Measurements from ENCODE around the gene MZF1. TPM values are rescaled to one million over a fixed set of nuclear protein-coding genes. Genes with fewer than 3 reads are reported as not detected.

MZF1 gene
- total and polyA plus RNA-seq, 4 donors: 4.9 to 21.1 (median 8.8) TPM

DNA sequence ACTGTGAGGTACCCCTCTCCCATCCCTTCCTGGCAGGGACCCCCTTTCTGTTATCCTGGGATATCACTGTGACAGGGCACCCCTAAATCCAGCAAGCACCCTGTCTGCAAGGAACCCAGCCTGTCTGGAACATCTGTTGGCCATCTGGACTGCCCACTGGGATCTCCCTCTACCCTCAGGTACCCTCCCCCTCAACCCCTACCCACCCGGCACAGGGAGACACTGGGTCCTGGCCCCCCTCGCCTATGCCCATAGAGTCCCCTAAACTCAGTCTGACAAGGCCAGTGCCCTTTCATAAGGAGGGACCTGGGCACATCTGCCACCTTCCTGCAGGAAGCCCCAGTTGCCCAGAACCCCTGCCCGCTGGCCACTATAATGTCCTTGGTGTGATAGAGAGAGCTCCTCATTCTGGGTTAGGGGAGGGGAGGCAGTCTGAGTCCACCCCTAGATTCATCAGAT, 58.5 kb downstream of the MZF1 start:
- no peak for TF ChIP-seq RAD21 (IDR thresholded peaks at IDR 0.05)
- TF ChIP-seq FOXA1 (IDR thresholded peaks at IDR 0.05): no peak
- TF ChIP-seq JUND (IDR thresholded peaks at IDR 0.05): no peak
- TF ChIP-seq HNF4G (IDR thresholded peaks at IDR 0.05): no peak
- no peak for TF ChIP-seq GABPA (IDR thresholded peaks at IDR 0.05 in 1 of 2, conservative IDR thresholded peaks at IDR 0.05 in 1 of 2)
- TF ChIP-seq, protein P1, sequence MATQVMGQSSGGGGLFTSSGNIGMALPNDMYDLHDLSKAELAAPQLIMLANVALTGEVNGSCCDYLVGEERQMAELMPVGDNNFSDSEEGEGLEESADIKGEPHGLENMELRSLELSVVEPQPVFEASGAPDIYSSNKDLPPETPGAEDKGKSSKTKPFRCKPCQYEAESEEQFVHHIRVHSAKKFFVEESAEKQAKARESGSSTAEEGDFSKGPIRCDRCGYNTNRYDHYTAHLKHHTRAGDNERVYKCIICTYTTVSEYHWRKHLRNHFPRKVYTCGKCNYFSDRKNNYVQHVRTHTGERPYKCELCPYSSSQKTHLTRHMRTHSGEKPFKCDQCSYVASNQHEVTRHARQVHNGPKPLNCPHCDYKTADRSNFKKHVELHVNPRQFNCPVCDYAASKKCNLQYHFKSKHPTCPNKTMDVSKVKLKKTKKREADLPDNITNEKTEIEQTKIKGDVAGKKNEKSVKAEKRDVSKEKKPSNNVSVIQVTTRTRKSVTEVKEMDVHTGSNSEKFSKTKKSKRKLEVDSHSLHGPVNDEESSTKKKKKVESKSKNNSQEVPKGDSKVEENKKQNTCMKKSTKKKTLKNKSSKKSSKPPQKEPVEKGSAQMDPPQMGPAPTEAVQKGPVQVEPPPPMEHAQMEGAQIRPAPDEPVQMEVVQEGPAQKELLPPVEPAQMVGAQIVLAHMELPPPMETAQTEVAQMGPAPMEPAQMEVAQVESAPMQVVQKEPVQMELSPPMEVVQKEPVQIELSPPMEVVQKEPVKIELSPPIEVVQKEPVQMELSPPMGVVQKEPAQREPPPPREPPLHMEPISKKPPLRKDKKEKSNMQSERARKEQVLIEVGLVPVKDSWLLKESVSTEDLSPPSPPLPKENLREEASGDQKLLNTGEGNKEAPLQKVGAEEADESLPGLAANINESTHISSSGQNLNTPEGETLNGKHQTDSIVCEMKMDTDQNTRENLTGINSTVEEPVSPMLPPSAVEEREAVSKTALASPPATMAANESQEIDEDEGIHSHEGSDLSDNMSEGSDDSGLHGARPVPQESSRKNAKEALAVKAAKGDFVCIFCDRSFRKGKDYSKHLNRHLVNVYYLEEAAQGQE (IDR thresholded peaks at IDR 0.05): no peak
- TF ChIP-seq, protein P2, sequence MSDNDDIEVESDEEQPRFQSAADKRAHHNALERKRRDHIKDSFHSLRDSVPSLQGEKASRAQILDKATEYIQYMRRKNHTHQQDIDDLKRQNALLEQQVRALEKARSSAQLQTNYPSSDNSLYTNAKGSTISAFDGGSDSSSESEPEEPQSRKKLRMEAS (IDR thresholded peaks at IDR 0.05): no peak
- no peak overlapping the region for H3K9ac ChIP-seq (ENCODE audit: low read depth in 1 of 2, low read length in 2 of 2)
- H3K27me3 ChIP-seq (ENCODE audit: control insufficient read depth in 4 of 4, insufficient read depth in 4 of 4, low read length in 3 of 4): no peaks in the 10 kb centered on the region
- no peak for DNase-seq (ENCODE audit: low spot score)
- peak overlapping the region in 2 of 3 donors; percentile 42 to 45 for H3K4me3 ChIP-seq (ENCODE audit: low read depth in 1 of 3, low read length in 3 of 3)
- H3K27ac ChIP-seq (ENCODE audit: low read depth in 1 of 2, low read length in 2 of 2): no peak overlapping the region
- H3K9me3 ChIP-seq (ENCODE audit: control insufficient read depth in 4 of 4, low read length in 3 of 4): no peaks in the 10 kb centered on the region
- H3K36me3 ChIP-seq (ENCODE audit: control insufficient read depth in 4 of 4, insufficient read depth in 3 of 4, low read depth in 1 of 4, low read length in 3 of 4): peaks cover 0 to 9% (median 3%) of the 10 kb centered on the region in 4 donors
- 71% methylated on average over 3 of the region's 3 CpGs for WGBS
- peaks cover 16 to 76% (median 49%) of the 10 kb centered on the region in 4 donors for H3K4me1 ChIP-seq (ENCODE audit: control insufficient read depth in 4 of 4, insufficient read depth in 4 of 4, low read length in 3 of 4)

DNA sequence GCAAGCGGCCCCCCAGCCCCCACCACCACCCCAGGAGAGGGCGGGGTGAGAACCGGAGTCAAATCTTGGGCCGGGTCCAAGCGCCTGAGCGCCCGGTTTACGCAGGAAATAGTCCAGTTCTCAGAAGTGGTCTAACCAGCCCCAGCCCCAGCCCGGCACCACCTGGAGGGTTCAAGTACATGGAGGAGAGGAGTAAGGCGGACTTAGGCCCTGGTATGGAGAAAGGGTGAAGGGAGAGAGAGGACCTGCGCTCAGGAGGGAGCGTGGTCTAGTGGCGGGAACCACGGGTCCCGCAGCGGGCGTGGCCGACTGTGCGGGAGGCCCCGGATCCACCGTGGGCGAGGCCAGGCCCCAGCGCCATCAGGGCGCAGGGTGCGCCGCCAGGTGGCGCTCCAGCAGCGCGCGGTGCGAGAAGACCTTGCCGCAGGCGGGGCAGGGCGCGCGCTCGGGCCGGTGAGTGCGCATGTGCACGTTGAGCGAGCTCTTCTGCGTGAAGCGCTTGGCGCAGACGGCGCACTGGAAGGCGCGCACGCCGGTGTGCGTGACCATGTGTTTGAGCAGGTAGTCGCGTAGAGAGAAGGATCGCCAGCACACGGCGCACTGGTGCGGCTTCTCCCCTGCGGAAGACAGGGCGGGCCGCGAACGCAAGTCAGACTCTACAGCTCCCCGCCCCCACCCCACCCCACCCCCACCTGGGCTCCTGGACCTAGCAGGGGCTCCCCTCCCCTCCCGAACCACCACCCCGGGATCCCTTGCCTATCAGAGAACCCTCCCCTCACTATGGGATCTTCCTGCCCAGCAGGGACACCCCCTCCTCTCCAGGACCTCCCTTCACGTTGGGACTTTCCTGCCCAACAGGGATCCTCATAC, 59.2 kb downstream of the MZF1 start:
- H3K27ac ChIP-seq (ENCODE audit: low read depth in 1 of 2, low read length in 2 of 2): peak overlapping the region; percentile 75 to 86
- peak; percentile 94 for DNase-seq (ENCODE audit: low spot score)
- no peaks in the 10 kb centered on the region for H3K9me3 ChIP-seq (ENCODE audit: control insufficient read depth in 4 of 4, low read length in 3 of 4)
- 6% methylated on average over 66 of the region's 66 CpGs for WGBS
- peaks cover 0 to 9% (median 3%) of the 10 kb centered on the region in 4 donors for H3K36me3 ChIP-seq (ENCODE audit: control insufficient read depth in 4 of 4, insufficient read depth in 3 of 4, low read depth in 1 of 4, low read length in 3 of 4)
- TF ChIP-seq HNF4G (IDR thresholded peaks at IDR 0.05) (no peak), RXRA (IDR thresholded peaks at IDR 0.05) (peak in 1 of 2 donors; percentile 14), GABPA (IDR thresholded peaks at IDR 0.05 in 1 of 2, conservative IDR thresholded peaks at IDR 0.05 in 1 of 2) (no peak), EGR1 (IDR thresholded peaks at IDR 0.05; ENCODE audit: low read depth in 2 of 2) (no peak), FOXA2 (IDR thresholded peaks at IDR 0.05) (no peak), FOXA1 (IDR thresholded peaks at IDR 0.05) (no peak), YY1 (IDR thresholded peaks at IDR 0.05) (no peak), TAF1 (conservative IDR thresholded peaks at IDR 0.05) (no peak), HNF4A (conservative IDR thresholded peaks at IDR 0.05) (peak in 1 of 2 donors; percentile 5), JUND (IDR thresholded peaks at IDR 0.05) (no peak), SP1 (IDR thresholded peaks at IDR 0.05) (peak; percentile 33), RAD21 (IDR thresholded peaks at IDR 0.05) (peak; percentile 64 to 80), NR2F2 (IDR thresholded peaks at IDR 0.05) (no peak)
- TF ChIP-seq, protein P3, sequence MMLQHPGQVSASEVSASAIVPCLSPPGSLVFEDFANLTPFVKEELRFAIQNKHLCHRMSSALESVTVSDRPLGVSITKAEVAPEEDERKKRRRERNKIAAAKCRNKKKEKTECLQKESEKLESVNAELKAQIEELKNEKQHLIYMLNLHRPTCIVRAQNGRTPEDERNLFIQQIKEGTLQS (IDR thresholded peaks at IDR 0.05): no peak
- TF ChIP-seq, protein P1 (IDR thresholded peaks at IDR 0.05): no peak
- TF ChIP-seq, protein P2 (IDR thresholded peaks at IDR 0.05): no peak
- TF ChIP-seq, protein P4, sequence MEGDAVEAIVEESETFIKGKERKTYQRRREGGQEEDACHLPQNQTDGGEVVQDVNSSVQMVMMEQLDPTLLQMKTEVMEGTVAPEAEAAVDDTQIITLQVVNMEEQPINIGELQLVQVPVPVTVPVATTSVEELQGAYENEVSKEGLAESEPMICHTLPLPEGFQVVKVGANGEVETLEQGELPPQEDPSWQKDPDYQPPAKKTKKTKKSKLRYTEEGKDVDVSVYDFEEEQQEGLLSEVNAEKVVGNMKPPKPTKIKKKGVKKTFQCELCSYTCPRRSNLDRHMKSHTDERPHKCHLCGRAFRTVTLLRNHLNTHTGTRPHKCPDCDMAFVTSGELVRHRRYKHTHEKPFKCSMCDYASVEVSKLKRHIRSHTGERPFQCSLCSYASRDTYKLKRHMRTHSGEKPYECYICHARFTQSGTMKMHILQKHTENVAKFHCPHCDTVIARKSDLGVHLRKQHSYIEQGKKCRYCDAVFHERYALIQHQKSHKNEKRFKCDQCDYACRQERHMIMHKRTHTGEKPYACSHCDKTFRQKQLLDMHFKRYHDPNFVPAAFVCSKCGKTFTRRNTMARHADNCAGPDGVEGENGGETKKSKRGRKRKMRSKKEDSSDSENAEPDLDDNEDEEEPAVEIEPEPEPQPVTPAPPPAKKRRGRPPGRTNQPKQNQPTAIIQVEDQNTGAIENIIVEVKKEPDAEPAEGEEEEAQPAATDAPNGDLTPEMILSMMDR (IDR thresholded peaks at IDR 0.05; ENCODE audit: low read depth, low read length, missing input control): peak; percentile 94
- TF ChIP-seq, protein P5, sequence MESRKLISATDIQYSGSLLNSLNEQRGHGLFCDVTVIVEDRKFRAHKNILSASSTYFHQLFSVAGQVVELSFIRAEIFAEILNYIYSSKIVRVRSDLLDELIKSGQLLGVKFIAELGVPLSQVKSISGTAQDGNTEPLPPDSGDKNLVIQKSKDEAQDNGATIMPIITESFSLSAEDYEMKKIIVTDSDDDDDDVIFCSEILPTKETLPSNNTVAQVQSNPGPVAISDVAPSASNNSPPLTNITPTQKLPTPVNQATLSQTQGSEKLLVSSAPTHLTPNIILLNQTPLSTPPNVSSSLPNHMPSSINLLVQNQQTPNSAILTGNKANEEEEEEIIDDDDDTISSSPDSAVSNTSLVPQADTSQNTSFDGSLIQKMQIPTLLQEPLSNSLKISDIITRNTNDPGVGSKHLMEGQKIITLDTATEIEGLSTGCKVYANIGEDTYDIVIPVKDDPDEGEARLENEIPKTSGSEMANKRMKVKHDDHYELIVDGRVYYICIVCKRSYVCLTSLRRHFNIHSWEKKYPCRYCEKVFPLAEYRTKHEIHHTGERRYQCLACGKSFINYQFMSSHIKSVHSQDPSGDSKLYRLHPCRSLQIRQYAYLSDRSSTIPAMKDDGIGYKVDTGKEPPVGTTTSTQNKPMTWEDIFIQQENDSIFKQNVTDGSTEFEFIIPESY (IDR thresholded peaks at IDR 0.05): no peak
- H3K27me3 ChIP-seq (ENCODE audit: control insufficient read depth in 4 of 4, insufficient read depth in 4 of 4, low read length in 3 of 4): no peaks in the 10 kb centered on the region
- peaks cover 16 to 78% (median 52%) of the 10 kb centered on the region in 4 donors for H3K4me1 ChIP-seq (ENCODE audit: control insufficient read depth in 4 of 4, insufficient read depth in 4 of 4, low read length in 3 of 4)
- H3K4me3 ChIP-seq (ENCODE audit: low read depth in 1 of 3, low read length in 3 of 3): peak overlapping the region; percentile 45 to 65 (median 59)
- H3K9ac ChIP-seq (ENCODE audit: low read depth in 1 of 2, low read length in 2 of 2): peak overlapping the region in 1 of 2 donors; percentile 50
